K562 (cell line): ENCODE measurements around the gene PEX13.

Experiments used
- KLF6 ChIP-seq: fragments of 250-450 bp; sonication (Bioruptor Pico); IDR thresholded peaks from 2 replicates; pipeline ENCODE4 v1.4.0; 2020; ENCODE audit warnings: mild to moderate bottlenecking, moderate library complexity, borderline replicate concordance
- MTA3 ChIP-seq: fragments of 450-650 bp; formaldehyde crosslinking; IDR thresholded peaks from 2 replicates; pipeline ENCODE4 v1.6.1; 2017; ENCODE audit warnings: mild to moderate bottlenecking, borderline replicate concordance
- POLR2AphosphoS5 ChIP-seq: IDR thresholded peaks from 2 replicates; pipeline ENCODE4 v1.6.1; 2011; ENCODE audit warnings: mild to moderate bottlenecking, low read depth, low read length, moderate library complexity; ENCODE audit not compliant: control insufficient read depth, insufficient read depth
- RCOR1 ChIP-seq, 2 experiments: IDR thresholded peaks; 2 replicates each; pipeline ENCODE4 v1.6.1; 2012; ENCODE audit warnings: low read depth in 2 of 2, low read length in 2 of 2, borderline replicate concordance in 1 of 2, improper control_type of control experiment in 1 of 2
- RFX1 ChIP-seq: fragments of 450-650 bp; IDR thresholded peaks from 2 replicates; pipeline ENCODE4 v1.6.1; 2016; ENCODE audit warnings: mild to moderate bottlenecking, moderate library complexity
- SOX6 ChIP-seq: fragments of 450-650 bp; IDR thresholded peaks from 2 replicates; pipeline ENCODE4 v1.6.1; 2014; ENCODE audit warnings: mild to moderate bottlenecking
- ZNF780A ChIP-seq: fragments of 250-450 bp; sonication (Bioruptor Pico); IDR thresholded peaks from 2 replicates; pipeline ENCODE4 v1.5.0; 2021; ENCODE audit warnings: mild to moderate bottlenecking
- TF ChIP-seq, protein P1 (sequence below), 3 experiments: IDR thresholded peaks in 2 of 3; conservative IDR thresholded peaks in 1 of 3; 2 replicates each; pipeline ENCODE4 v1.5.1; 2011 to 2012; ENCODE audit warnings: low read length in 3 of 3, mild to moderate bottlenecking in 3 of 3, control low read depth in 2 of 3, improper control_type of control experiment in 1 of 3, inconsistent platforms in 1 of 3, low read depth in 1 of 3, mixed read lengths in 1 of 3, moderate library complexity in 1 of 3; ENCODE audit not compliant: insufficient read depth in 2 of 3
- TF ChIP-seq, protein P2 (sequence below): sonication (generic); formaldehyde crosslinking; IDR thresholded peaks from 2 replicates; pipeline ENCODE4 v1.8.0; 2022; ENCODE audit warnings: mild to moderate bottlenecking, missing genetic modification reagents
- TF ChIP-seq, protein P3 (sequence below): sonication (generic); formaldehyde crosslinking; IDR thresholded peaks from 2 replicates; pipeline ENCODE4 v1.8.1; 2023; ENCODE audit warnings: mild to moderate bottlenecking, missing genetic modification reagents

DNA sequence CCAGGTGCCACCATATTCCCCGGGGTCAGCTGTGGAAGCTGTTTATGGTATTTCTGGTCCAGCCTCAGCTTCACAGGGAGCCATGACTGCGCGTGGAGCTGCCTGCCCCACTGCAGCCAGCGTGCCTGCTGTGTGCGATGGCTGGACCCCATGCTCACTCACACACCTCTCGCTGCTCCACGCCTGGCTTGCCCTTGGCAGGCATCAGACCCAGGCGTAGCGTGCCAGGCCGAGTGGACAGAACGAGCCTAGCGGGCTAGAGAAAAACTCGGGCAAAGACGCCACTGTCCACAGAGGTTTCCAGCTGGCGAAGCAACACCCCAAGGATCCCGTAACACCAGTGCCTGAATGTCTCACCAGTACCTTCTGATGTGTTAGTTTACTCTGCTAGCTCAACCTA, 42.9 kb upstream of the PEX13 start:
- no peak for TF ChIP-seq ZNF780A
- TF ChIP-seq, protein P1, sequence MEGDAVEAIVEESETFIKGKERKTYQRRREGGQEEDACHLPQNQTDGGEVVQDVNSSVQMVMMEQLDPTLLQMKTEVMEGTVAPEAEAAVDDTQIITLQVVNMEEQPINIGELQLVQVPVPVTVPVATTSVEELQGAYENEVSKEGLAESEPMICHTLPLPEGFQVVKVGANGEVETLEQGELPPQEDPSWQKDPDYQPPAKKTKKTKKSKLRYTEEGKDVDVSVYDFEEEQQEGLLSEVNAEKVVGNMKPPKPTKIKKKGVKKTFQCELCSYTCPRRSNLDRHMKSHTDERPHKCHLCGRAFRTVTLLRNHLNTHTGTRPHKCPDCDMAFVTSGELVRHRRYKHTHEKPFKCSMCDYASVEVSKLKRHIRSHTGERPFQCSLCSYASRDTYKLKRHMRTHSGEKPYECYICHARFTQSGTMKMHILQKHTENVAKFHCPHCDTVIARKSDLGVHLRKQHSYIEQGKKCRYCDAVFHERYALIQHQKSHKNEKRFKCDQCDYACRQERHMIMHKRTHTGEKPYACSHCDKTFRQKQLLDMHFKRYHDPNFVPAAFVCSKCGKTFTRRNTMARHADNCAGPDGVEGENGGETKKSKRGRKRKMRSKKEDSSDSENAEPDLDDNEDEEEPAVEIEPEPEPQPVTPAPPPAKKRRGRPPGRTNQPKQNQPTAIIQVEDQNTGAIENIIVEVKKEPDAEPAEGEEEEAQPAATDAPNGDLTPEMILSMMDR (IDR thresholded peaks at IDR 0.05 in 2 of 3, conservative IDR thresholded peaks at IDR 0.05 in 1 of 3; ENCODE audit: insufficient read depth in 2 of 3, low read depth in 1 of 3, low read length in 3 of 3), result no peak
- no peak for TF ChIP-seq MTA3
- no peak for TF ChIP-seq POLR2AphosphoS5
- no peak for TF ChIP-seq RFX1
- TF ChIP-seq, protein P2, sequence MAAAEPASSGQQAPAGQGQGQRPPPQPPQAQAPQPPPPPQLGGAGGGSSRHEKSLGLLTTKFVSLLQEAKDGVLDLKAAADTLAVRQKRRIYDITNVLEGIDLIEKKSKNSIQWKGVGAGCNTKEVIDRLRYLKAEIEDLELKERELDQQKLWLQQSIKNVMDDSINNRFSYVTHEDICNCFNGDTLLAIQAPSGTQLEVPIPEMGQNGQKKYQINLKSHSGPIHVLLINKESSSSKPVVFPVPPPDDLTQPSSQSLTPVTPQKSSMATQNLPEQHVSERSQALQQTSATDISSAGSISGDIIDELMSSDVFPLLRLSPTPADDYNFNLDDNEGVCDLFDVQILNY (CRISPR knock-in tag), result no peak
- TF ChIP-seq KLF6 (CRISPR knock-in tag), result no peak
- TF ChIP-seq SOX6, result no peak
- TF ChIP-seq, protein P3, sequence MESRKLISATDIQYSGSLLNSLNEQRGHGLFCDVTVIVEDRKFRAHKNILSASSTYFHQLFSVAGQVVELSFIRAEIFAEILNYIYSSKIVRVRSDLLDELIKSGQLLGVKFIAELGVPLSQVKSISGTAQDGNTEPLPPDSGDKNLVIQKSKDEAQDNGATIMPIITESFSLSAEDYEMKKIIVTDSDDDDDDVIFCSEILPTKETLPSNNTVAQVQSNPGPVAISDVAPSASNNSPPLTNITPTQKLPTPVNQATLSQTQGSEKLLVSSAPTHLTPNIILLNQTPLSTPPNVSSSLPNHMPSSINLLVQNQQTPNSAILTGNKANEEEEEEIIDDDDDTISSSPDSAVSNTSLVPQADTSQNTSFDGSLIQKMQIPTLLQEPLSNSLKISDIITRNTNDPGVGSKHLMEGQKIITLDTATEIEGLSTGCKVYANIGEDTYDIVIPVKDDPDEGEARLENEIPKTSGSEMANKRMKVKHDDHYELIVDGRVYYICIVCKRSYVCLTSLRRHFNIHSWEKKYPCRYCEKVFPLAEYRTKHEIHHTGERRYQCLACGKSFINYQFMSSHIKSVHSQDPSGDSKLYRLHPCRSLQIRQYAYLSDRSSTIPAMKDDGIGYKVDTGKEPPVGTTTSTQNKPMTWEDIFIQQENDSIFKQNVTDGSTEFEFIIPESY (CRISPR knock-in tag), result no peak
- TF ChIP-seq RCOR1 (IDR thresholded peaks at IDR 0.05; ENCODE audit: borderline replicate concordance in 1 of 2, low read depth in 2 of 2, low read length in 2 of 2), result no peak
